GM19452 (cell line): Measurements from ENCODE around the gene PRKG2.

Experiments used
- ATAC-seq: cut with Tn5 transposase; IDR thresholded peaks from one replicate; pipeline ENCODE4 v1.9.1; 2021; ENCODE audit not compliant: unreplicated experiment

Gene PRKG2

DNA sequence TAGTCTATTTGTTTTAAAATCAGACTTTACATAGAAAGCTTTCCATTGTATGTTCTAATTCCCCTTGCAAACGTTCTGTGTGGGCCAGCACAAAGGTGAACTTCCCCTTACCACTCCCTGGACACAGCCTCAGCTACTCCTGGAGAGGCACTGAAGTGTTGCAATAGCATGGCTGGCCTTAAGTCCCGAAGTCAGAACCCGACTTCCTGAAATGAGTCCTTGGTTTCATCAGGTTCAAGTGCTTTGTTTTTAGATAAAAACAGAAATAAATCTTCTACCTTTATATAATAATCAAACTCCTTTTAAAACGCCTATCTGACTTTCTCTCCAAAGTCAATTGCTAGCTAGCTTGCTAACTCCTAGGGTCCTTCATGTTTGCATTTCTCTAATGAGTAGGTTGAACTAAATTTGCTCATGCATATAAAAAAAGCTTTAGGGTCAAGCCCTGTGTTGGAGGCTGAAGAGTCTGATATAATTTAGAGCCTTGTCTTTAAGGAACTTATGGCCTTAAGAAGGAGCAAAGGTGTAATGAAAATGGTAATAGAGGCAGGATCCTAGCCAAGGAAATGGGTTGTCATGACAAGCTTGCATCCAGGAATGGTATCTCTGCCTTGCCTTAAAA lies 175.6 kb downstream of the PRKG2 start:
- no peak for ATAC-seq

DNA sequence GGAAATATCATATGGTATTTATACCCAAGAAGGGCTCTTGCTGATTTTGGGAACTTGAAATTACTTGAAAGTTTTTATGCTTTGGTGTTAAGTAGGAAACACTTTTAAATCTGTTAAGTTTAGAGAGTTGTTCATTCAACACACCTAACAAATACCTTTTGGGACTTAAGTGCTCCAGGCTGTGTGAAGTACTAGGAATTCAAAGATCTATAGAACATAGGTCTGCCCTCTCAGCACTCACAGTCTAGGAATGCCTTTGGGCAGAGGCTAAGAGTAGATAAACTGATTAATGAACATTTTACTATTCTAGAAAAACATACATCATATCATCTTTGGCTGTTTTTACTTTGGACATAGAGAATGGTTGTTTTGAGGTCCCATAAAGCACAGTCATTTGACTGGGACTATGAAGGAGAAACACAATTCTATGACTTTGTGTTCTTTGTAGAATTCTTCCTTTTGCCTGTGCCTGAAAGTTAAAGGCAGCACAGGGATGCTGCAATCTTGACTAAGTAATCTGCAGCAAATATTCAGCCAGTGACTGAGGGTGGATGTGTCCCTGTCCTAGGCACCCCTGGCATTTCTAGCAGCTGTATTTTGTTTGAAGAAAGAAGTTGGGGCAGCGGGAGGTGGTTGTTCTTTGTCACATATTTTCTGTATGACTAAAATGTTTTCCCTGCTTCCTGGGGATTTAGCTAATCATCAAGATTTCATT lies 176.2 kb downstream of the PRKG2 start:
- ATAC-seq = no peak
